GM23248 (cell line): ENCODE results near the gene ADGRD1. TPM values are rescaled to one million over a fixed set of nuclear protein-coding genes. Genes with fewer than 3 reads are reported as not detected.

Source experiments
- DNase-seq: peaks from one replicate; pipeline ENCODE4 v3.0.0-alpha.2; 2015
- H2AFZ ChIP-seq: fragments of 200-600 bp; sonication (generic); 2 replicates; pipeline ENCODE4 v1.6.1; 2016; ENCODE audit warnings: antibody characterized with exemption
- H3F3A ChIP-seq: fragments of 200-600 bp; sonication (generic); 2 replicates; pipeline ENCODE4 v1.6.1; 2016; ENCODE audit warnings: mild to moderate bottlenecking, antibody characterized with exemption, mixed run types; ENCODE audit not compliant: insufficient read depth
- H3K27ac ChIP-seq: fragments of 200-600 bp; sonication (generic); 2 replicates; pipeline ENCODE4 v1.5.1; 2016; ENCODE audit warnings: mild to moderate bottlenecking
- H3K27me3 ChIP-seq: fragments of 200-600 bp; sonication (generic); replicated peaks from 2 replicates; pipeline ENCODE4 v1.6.1; 2016; ENCODE audit warnings: mild to moderate bottlenecking; ENCODE audit not compliant: insufficient read depth
- H3K36me3 ChIP-seq: fragments of 200-600 bp; sonication (generic); 2 replicates; pipeline ENCODE4 v1.6.1; 2016; ENCODE audit warnings: low read depth, mild to moderate bottlenecking
- H3K4me1 ChIP-seq: fragments of 200-600 bp; sonication (generic); 2 replicates; pipeline ENCODE4 v1.6.1; 2016; ENCODE audit warnings: mild to moderate bottlenecking; ENCODE audit not compliant: insufficient read depth
- H3K4me2 ChIP-seq: fragments of 200-600 bp; sonication (generic); one replicate; pipeline ENCODE4 v1.6.1; 2016; ENCODE audit warnings: mild to moderate bottlenecking; ENCODE audit not compliant: unreplicated experiment
- H3K4me3 ChIP-seq: fragments of 200-600 bp; sonication (generic); 2 replicates; pipeline ENCODE4 v1.5.1; 2016; ENCODE audit warnings: mild to moderate bottlenecking
- H3K79me2 ChIP-seq: fragments of 200-600 bp; sonication (generic); 2 replicates; pipeline ENCODE4 v1.6.1; 2016; ENCODE audit warnings: mild to moderate bottlenecking; ENCODE audit not compliant: insufficient read depth
- H3K9ac ChIP-seq: fragments of 200-600 bp; sonication (generic); 2 replicates; pipeline ENCODE4 v1.6.1; 2016; ENCODE audit warnings: mild to moderate bottlenecking
- H3K9me2 ChIP-seq: fragments of 200-600 bp; sonication (generic); 2 replicates; pipeline ENCODE4 v1.6.1; 2016; ENCODE audit warnings: mixed run types, mild to moderate bottlenecking, moderate library complexity; ENCODE audit not compliant: insufficient read depth
- H3K9me3 ChIP-seq: fragments of 200-600 bp; sonication (generic); one replicate; pipeline ENCODE4 v1.6.1; 2017; ENCODE audit warnings: low read depth
- H4K20me1 ChIP-seq: fragments of 200-600 bp; sonication (generic); 2 replicates; pipeline ENCODE4 v1.6.0; 2016; ENCODE audit not compliant: insufficient read depth
- EZH2 ChIP-seq: fragments of 200-600 bp; sonication (generic); IDR thresholded peaks from 2 replicates; pipeline ENCODE4 v1.6.1; 2018; ENCODE audit warnings: antibody characterized with exemption, mild to moderate bottlenecking; ENCODE audit not compliant: insufficient read depth, poor library complexity, severe bottlenecking
- EZH2phosphoT487 ChIP-seq: fragments of 200-600 bp; sonication (generic); IDR thresholded peaks from 2 replicates; pipeline ENCODE4 v1.6.1; 2018; ENCODE audit warnings: antibody characterized with exemption, moderate library complexity, mild to moderate bottlenecking, low read depth; ENCODE audit not compliant: insufficient read depth
- whole genome bisulfite sequencing, 2 experiments: methylation state at CpG; one replicate each; pipeline ENCODE4 v1.1.6; 2015 to 2017; ENCODE audit warnings: low lambda C conversion rate in 2 of 2, low coverage in 1 of 2; ENCODE audit errors: missing lambda C conversion rate in 2 of 2; 5-methylcytosine and 5-hydroxymethylcytosine counted together
- in situ Hi-C: fragments of 300-500 bp; cut with MboI; formaldehyde crosslinking; loops from 2 replicates; pipeline ENCODE4 v1.15.0; 2020
- polyA plus RNA-seq: library from polyadenylated mRNA; unstranded; fragments of >200 nt; fragmentation: Nextera tagmentation; extraction: Ambion mirVana; gene quantifications from 2 replicates; pipeline ENCODE4 v1.2.1, GENCODE V29; 2016
- total RNA-seq: library from RNA; depleted of rRNA; stranded (reverse); fragments of >200 nt; shearing (Covaris generic); gene quantifications from 2 replicates; pipeline ENCODE4 v1.2.3, GENCODE V29; 2014

The ADGRD1 gene
- total and polyA plus RNA-seq, 2 experiments from 2014 or later: 7.9 to 11.2 TPM

DNA sequence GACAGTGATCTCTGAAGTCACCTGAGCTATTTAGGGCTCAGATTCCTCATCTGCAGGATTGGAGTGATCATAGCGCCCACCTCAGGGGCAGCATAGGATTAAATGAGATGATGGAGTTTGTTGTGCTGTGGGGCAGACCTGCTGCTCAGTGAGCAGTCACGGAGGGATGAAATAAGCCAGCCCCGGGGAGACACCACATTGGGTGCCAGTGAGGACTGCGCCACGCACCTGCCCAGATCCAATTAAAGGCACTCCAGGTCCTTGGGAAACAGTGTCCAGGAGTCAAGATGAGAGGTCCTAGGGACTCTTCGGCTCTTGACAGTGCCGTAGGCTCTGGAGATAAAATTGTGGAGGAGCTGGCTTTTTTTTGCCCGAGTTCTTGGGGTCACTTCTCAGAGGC is 166.2 kb downstream of the ADGRD1 start:
- DNase-seq: no peak
- H3K27me3 ChIP-seq: no peaks in the 10 kb centered on the region
- H3K79me2 ChIP-seq: no peaks in the 10 kb centered on the region
- no peaks in the 10 kb centered on the region for H3F3A ChIP-seq
- TF ChIP-seq EZH2: no peak
- TF ChIP-seq EZH2phosphoT487: no peak
- no peaks in the 10 kb centered on the region for H4K20me1 ChIP-seq
- in situ Hi-C loops: no loop called here
- no peaks in the 10 kb centered on the region for H3K9me3 ChIP-seq
- WGBS, 2 experiments: 85 to 96% methylated on average over 8 of the region's 8 CpGs
- H3K4me1 ChIP-seq: peaks cover 12% of the 10 kb centered on the region
- H3K36me3 ChIP-seq: no peaks in the 10 kb centered on the region
- H3K4me3 ChIP-seq: no peak overlapping the region
- no peak overlapping the region for H3K9ac ChIP-seq
- H2AFZ ChIP-seq: no peak overlapping the region
- no peak overlapping the region for H3K27ac ChIP-seq
- H3K9me2 ChIP-seq: no peaks in the 10 kb centered on the region
- H3K4me2 ChIP-seq: no peak overlapping the region

DNA sequence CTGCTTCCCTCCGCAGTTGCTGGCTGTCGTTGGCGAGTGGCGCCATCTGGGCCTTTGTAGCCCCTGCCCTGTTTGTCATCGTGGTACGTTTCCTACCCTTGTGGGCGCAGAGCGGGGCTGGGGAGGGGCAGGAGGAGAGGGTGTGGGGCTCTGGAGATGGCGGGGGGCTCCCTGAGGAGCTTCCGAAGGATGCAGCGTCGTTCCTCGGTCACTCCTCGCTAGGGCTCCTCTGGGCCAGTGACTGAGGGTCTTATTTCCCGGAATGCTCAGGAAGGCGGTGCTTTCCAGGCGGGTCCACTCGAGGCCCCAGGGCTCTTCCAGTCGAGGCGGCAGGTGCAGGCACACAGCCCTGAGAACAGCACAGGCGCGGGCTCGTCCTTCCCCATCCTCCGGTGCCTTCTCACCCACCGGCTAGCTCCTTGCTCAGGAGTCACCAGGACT is 167.1 kb downstream of the ADGRD1 start:
- no peaks in the 10 kb centered on the region for H3K9me2 ChIP-seq
- no peak for DNase-seq
- no peak overlapping the region for H3K4me2 ChIP-seq
- H3K4me1 ChIP-seq: peaks cover 11% of the 10 kb centered on the region; the same call in 1 of the 2 replicates
- in situ Hi-C loops: no loop called here
- H3K27ac ChIP-seq: no peak overlapping the region
- no peak overlapping the region for H3K4me3 ChIP-seq
- H3K36me3 ChIP-seq: no peaks in the 10 kb centered on the region
- no peak for TF ChIP-seq EZH2
- no peak for TF ChIP-seq EZH2phosphoT487
- H3K79me2 ChIP-seq: no peaks in the 10 kb centered on the region
- no peak overlapping the region for H3K9ac ChIP-seq
- H3F3A ChIP-seq: no peaks in the 10 kb centered on the region
- H4K20me1 ChIP-seq: no peaks in the 10 kb centered on the region
- no peaks in the 10 kb centered on the region for H3K9me3 ChIP-seq
- H3K27me3 ChIP-seq: no peaks in the 10 kb centered on the region
- 91 to 92% methylated on average over 17 to 25 of the region's 25 CpGs for WGBS, 2 experiments
- H2AFZ ChIP-seq: no peak overlapping the region

DNA sequence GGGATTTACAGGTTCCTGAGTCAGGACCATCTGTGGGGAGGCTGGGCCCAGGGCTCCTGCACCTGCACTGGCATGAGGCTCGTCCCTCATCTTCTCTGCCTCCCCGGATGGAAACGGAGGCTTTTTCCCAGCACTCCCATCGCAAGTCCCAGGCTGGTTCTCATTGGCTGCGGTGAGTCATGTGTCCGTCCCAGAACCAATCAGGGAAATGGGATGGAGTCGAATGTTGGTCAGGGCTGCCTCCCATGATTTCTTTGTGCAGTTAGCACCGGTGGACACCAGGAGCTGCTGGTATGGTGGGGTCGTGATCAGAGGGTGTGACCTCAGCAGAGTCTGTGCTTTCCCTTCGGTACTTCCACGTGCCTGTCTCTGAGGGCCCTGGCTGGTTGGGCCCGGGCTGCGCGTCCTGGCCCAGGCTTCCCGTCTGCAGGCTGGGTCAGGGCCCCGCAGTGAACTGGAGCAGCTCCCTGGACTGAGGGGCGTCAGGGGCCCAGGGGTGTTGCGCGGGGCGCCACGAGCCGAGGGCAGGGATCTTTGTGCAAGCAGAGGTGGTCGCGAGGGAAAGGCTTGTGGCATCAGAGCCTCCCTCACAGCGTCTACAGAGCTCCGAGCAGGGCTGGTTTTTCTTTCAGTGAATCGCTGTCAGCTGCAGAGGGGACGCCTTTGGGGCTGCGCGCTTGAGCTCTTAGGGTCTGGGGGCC is 168.1 kb downstream of the ADGRD1 start:
- no peak for TF ChIP-seq EZH2
- no peak for DNase-seq
- Histone ChIP-seq H3K9me2 (no peaks in the 10 kb centered on the region), H3K27ac (no peak overlapping the region), H3F3A (no peaks in the 10 kb centered on the region), H3K9ac (no peak overlapping the region), H3K4me3 (no peak overlapping the region), H3K79me2 (no peaks in the 10 kb centered on the region), H3K4me2 (no peak overlapping the region), H3K9me3 (no peaks in the 10 kb centered on the region), H3K27me3 (no peaks in the 10 kb centered on the region), H3K36me3 (no peaks in the 10 kb centered on the region), H3K4me1 (0 out of 2 replicates have a peak, but pooled peaks cover 3% of the 10 kb centered on the region), H2AFZ (no peak overlapping the region), H4K20me1 (no peaks in the 10 kb centered on the region)
- in situ Hi-C loops: no loop called here
- 86 to 88% methylated on average over 24 to 30 of the region's 30 CpGs for WGBS, 2 experiments

DNA sequence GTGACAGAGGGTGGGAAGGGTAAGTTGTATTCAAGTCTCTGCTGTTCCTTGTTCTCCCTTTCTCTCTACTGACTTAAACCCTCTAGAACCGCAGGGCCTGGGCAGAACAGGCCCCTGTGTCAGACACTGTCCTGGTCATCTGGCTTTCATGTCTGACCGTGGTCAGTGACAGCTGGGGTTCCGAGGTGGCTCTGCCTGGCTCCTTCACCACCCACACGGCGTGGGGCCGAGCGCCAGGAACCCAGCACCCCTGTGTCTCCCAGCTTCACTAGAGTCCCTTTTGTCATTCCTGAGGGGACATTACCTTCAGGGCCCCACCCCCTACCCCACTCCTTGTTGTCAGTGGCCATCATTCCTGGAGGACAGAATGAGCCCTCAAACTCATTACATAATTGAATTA is 168.9 kb downstream of the ADGRD1 start:
- H3K27ac ChIP-seq: no peak overlapping the region
- no peaks in the 10 kb centered on the region for H4K20me1 ChIP-seq
- H3K9me2 ChIP-seq: no peaks in the 10 kb centered on the region
- in situ Hi-C loops: no loop called here
- H3K9ac ChIP-seq: no peak overlapping the region
- no peak overlapping the region for H2AFZ ChIP-seq
- no peaks in the 10 kb centered on the region for H3K4me1 ChIP-seq
- no peaks in the 10 kb centered on the region for H3K27me3 ChIP-seq
- H3K4me3 ChIP-seq: no peak overlapping the region
- 74 to 89% methylated on average over 7 of the region's 7 CpGs for WGBS, 2 experiments
- no peak for DNase-seq
- no peak for TF ChIP-seq EZH2phosphoT487
- no peak for TF ChIP-seq EZH2
- no peaks in the 10 kb centered on the region for H3K79me2 ChIP-seq
- H3F3A ChIP-seq: no peaks in the 10 kb centered on the region
- H3K36me3 ChIP-seq: no peaks in the 10 kb centered on the region
- H3K4me2 ChIP-seq: no peak overlapping the region
- no peaks in the 10 kb centered on the region for H3K9me3 ChIP-seq

DNA sequence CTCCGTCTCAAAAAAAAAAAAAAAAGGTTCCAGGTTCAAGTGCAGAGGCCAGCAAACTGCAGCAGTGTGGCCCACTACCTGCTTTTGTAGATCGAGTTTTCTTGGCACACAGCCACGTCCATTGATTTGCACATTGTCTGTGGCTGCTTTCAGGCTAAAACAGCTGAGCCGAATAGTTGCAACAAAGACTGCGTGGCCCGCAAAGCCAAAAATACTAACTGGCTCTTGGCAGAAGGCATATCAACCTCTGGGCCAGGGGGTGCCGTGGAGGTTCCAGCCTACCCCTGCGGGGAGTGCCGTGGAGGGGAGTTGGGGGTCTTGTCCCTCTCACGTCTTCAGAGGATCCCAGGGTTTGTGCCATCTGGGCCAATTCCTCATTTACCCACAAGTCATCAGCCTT is 170.1 kb downstream of the ADGRD1 start:
- WGBS, 2 experiments: 69 to 71% methylated on average over 9 to 10 of the region's 10 CpGs
- in situ Hi-C loops: no loop called here

More for the DNA sequence above, 170.1 kb downstream of the ADGRD1 start:
- Histone ChIP-seq H3K4me2 (no peak overlapping the region), H4K20me1 (no peaks in the 10 kb centered on the region), H3K79me2 (no peaks in the 10 kb centered on the region), H3K27ac (no peak overlapping the region), H3K4me1 (no peaks in the 10 kb centered on the region), H3K9ac (no peak overlapping the region), H3K4me3 (no peak overlapping the region), H3K27me3 (no peaks in the 10 kb centered on the region), H3K36me3 (no peaks in the 10 kb centered on the region), H3F3A (no peaks in the 10 kb centered on the region), H3K9me2 (no peaks in the 10 kb centered on the region), H3K9me3 (no peaks in the 10 kb centered on the region), H2AFZ (no peak overlapping the region)
- DNase-seq: no peak
- TF ChIP-seq EZH2phosphoT487: no peak
- TF ChIP-seq EZH2: no peak
